K562 (cell line): ENCODE data around the gene CSMD2. TPM values are rescaled to one million over a fixed set of nuclear protein-coding genes. Genes with fewer than 3 reads are reported as not detected.

Experiments used
- CCAR2 ChIP-seq: fragments of 200-400 bp; formaldehyde crosslinking; IDR thresholded peaks from 2 replicates; pipeline ENCODE4 v1.6.1; 2017; ENCODE audit warnings: mild to moderate bottlenecking, low read depth, low read length
- CEBPG ChIP-seq, 3 experiments: fragments of 200-800 bp in 1 of 3; sonication (Bioruptor generic) in 1 of 3; sonication (generic) in 1 of 3; formaldehyde crosslinking in 1 of 3; IDR thresholded peaks in 2 of 3; conservative IDR thresholded peaks in 1 of 3; 2 replicates each; pipeline versions ENCODE4 v1.6.1 to v1.8.0; 2016 to 2022; ENCODE audit warnings: missing compliant biosample characterization in 2 of 3, missing genetic modification characterization in 2 of 3, mild to moderate bottlenecking in 1 of 3, missing genetic modification reagents in 1 of 3
- ELF4 ChIP-seq: fragments of 450-650 bp; formaldehyde crosslinking; IDR thresholded peaks from 2 replicates; pipeline ENCODE4 v1.4.0; 2022; ENCODE audit warnings: missing genetic modification characterization
- FOXK1 ChIP-seq: sonication (generic); formaldehyde crosslinking; IDR thresholded peaks from 2 replicates; pipeline ENCODE4 v1.8.0; 2022; ENCODE audit warnings: missing genetic modification reagents, mild to moderate bottlenecking, borderline replicate concordance
- KDM2B ChIP-seq: fragments of 250-450 bp; sonication (Bioruptor Pico); IDR thresholded peaks from 2 replicates; pipeline ENCODE4 v1.8.0; 2021; ENCODE audit warnings: mild to moderate bottlenecking, moderate library complexity
- polyA plus RNA-seq, 8 experiments: library from polyadenylated mRNA; depleted of rRNA in 4 of 8; stranded (reverse) in 5 of 8; unstranded in 3 of 8; fragments of >200 nt; fragmentation: Nextera tagmentation in 2 of 8; fragmentation: Illumina TruSeq in 1 of 8; extraction: Ambion mirVana in 2 of 8; extraction: Trizol in 1 of 8; gene quantifications; 2 replicates each; pipeline versions ENCODE4 v1.2.1 to v1.2.3, GENCODE V29; 2011 to 2014; ENCODE audit warnings: inconsistent platforms in 1 of 8, missing spikeins in 1 of 8
- total RNA-seq, 7 experiments: library from RNA; depleted of rRNA in 6 of 7; stranded (reverse); fragments of >200 nt in 6 of 7; fragmentation: Illumina TruSeq in 2 of 7; extraction: Trizol in 2 of 7; gene quantifications; 2 replicates each; pipeline versions ENCODE4 v1.2.1 to v1.2.3, GENCODE V29; 2011 to 2021; ENCODE audit warnings: low replicate concordance in 1 of 7
- TF ChIP-seq, protein P1 (sequence below): fragments of 250-450 bp; sonication (Bioruptor Pico); IDR thresholded peaks from 2 replicates; pipeline ENCODE4 v1.8.0; 2022; ENCODE audit warnings: moderate library complexity, mild to moderate bottlenecking, inconsistent platforms
- TF ChIP-seq, protein P2 (sequence below): fragments of 450-650 bp; IDR thresholded peaks from one replicate; pipeline ENCODE4 v1.6.1; 2018; ENCODE audit warnings: mild to moderate bottlenecking, moderate library complexity; ENCODE audit not compliant: partially characterized antibody
- TF ChIP-seq, protein P3 (sequence below): fragments of 450-650 bp; formaldehyde crosslinking; IDR thresholded peaks from 2 replicates; pipeline ENCODE4 v1.4.0; 2020; ENCODE audit warnings: mild to moderate bottlenecking
- TF ChIP-seq, protein P4 (sequence below): sonication (generic); IDR thresholded peaks from 2 replicates; pipeline ENCODE4 v1.6.1; 2016

Gene CSMD2
- total and polyA plus RNA-seq, 9 of the 15 experiments (the other 6 are each of a cell fraction or from before 2014, with no cell fraction given): not detected

DNA sequence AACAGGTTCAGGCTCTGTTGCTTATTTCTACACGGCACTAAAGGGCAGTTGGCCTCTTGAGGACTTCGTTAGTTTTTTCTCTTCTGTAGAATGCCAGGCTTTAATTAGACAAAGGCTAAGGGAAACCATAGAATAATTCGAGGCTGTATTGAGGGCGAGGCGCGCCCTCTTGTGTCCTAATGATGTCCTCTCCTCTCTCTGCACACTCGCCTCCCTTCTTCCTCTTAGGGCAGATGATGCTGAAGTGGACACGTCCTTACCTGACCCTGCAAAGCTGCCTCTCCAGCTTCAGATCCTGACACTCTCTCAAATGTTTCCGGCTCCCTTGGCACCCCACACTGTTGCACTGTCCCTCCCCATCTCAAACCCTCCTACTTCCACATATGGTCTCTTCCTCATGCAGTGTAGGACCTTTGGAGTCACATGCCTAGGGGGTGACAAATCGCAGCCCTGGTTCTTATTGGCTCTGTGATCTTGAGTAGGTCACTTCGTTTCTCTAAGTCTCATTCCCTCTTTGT, 694.5 kb downstream of the CSMD2 start (continued):
- TF ChIP-seq CCAR2 (no peak), FOXK1 (CRISPR knock-in tag) (no peak), KDM2B (CRISPR knock-in tag) (no peak), ELF4 (CRISPR knock-in tag) (no peak), CEBPG (CRISPR knock-in tag; IDR thresholded peaks at IDR 0.05) (no peak), CEBPG (tag; conservative IDR thresholded peaks at IDR 0.05 in 1 of 2, IDR thresholded peaks at IDR 0.05 in 1 of 2) (no peak)
- TF ChIP-seq, protein P1, sequence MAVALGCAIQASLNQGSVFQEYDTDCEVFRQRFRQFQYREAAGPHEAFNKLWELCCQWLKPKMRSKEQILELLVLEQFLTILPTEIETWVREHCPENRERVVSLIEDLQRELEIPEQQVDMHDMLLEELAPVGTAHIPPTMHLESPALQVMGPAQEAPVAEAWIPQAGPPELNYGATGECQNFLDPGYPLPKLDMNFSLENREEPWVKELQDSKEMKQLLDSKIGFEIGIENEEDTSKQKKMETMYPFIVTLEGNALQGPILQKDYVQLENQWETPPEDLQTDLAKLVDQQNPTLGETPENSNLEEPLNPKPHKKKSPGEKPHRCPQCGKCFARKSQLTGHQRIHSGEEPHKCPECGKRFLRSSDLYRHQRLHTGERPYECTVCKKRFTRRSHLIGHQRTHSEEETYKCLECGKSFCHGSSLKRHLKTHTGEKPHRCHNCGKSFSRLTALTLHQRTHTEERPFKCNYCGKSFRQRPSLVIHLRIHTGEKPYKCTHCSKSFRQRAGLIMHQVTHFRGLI (CRISPR knock-in tag): no peak
- TF ChIP-seq, protein P2, sequence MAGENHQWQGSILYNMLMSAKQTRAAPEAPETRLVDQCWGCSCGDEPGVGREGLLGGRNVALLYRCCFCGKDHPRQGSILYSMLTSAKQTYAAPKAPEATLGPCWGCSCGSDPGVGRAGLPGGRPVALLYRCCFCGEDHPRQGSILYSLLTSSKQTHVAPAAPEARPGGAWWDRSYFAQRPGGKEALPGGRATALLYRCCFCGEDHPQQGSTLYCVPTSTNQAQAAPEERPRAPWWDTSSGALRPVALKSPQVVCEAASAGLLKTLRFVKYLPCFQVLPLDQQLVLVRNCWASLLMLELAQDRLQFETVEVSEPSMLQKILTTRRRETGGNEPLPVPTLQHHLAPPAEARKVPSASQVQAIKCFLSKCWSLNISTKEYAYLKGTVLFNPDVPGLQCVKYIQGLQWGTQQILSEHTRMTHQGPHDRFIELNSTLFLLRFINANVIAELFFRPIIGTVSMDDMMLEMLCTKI: no peak
- TF ChIP-seq, protein P3, sequence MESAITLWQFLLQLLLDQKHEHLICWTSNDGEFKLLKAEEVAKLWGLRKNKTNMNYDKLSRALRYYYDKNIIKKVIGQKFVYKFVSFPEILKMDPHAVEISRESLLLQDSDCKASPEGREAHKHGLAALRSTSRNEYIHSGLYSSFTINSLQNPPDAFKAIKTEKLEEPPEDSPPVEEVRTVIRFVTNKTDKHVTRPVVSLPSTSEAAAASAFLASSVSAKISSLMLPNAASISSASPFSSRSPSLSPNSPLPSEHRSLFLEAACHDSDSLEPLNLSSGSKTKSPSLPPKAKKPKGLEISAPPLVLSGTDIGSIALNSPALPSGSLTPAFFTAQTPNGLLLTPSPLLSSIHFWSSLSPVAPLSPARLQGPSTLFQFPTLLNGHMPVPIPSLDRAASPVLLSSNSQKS (CRISPR knock-in tag): no peak
- TF ChIP-seq, protein P4, sequence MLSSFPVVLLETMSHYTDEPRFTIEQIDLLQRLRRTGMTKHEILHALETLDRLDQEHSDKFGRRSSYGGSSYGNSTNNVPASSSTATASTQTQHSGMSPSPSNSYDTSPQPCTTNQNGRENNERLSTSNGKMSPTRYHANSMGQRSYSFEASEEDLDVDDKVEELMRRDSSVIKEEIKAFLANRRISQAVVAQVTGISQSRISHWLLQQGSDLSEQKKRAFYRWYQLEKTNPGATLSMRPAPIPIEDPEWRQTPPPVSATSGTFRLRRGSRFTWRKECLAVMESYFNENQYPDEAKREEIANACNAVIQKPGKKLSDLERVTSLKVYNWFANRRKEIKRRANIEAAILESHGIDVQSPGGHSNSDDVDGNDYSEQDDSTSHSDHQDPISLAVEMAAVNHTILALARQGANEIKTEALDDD: no peak
- TF ChIP-seq, all 486 proteins: peak for 16
